HG03520 (cell line): Measurements from ENCODE around the gene ROBO1.

Source experiments
- ATAC-seq: cut with Tn5 transposase; IDR thresholded peaks from one replicate; pipeline ENCODE4 v1.9.1; 2021; ENCODE audit warnings: mild to moderate bottlenecking, moderate library complexity; ENCODE audit not compliant: unreplicated experiment

The ROBO1 gene

DNA sequence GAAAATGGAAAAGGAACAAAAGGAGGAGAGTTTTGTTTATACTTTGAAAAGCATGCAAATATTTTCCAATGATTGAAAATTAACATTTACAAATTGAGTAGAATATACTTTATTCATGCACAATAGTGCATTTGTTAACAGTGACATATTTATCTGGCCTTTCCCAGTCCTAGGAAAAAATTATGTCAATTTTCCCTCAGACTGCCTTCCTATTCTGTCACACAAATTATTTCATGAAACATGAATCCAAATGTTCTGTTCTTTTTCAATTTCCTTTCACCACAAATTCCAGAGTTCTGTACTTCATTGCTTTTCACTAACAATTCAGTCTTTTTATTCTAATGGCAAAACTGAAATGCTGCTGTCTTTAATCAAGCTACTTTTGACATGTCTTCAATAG, 945.1 kb downstream of the ROBO1 start:
- no peak for ATAC-seq

DNA sequence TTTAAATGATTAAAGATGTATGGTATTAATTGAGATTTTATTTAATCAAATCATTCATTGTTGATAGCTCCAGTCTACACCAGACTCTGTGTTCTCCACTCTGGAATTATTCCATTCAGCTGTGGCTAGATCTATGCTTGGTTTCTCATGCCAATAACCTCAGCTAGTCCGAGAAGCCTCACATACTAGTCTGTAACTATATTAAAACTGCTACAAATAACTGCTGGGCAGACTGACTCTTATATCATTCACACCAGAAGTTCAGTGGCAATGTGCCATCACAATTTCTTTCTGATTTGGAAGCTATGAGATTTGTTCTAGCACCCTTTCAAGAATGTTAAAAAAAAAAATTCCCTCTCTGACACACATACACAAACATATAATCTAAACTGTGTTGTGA, 947.3 kb downstream of the ROBO1 start:
- no peak for ATAC-seq

DNA sequence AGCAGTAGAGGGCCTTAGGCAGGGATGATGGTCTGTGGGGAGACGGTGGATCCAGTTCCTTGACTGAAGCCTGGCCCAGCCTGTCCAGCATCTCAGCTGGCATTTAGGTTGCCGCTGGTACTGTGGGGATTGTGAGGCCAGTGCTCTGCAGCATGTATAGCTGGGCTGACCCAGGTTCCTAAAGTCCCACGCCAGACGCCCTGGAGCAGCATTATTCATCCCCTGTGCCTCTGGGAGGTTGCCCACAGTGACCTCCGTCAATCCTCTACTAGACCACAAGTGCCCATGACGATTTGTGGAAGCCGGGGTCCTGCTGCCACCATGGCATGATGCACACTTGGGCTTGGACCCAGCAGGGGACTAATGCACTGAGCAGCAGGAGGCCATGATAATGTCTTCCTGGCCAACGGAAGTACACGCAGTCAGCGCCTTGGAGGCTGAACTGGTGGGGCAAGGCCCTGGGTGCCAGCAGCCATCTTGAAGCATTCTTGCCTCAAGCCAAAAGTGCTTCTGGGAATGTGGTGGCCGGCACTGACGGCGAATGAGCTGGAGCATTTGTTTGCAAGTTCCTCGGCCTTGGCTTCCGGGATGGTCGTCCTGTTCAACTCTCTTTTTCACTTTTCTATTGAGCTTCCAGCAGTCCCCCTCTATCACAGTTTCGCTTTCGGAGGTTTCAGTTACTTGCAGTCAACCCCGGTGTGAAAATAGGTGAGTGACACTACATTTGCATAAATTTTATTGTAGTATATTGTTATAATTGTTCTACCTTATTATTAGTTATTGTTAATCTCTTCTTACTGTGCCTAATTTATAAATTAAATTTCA, 949.4 kb downstream of the ROBO1 start:
- ATAC-seq = no peak

DNA sequence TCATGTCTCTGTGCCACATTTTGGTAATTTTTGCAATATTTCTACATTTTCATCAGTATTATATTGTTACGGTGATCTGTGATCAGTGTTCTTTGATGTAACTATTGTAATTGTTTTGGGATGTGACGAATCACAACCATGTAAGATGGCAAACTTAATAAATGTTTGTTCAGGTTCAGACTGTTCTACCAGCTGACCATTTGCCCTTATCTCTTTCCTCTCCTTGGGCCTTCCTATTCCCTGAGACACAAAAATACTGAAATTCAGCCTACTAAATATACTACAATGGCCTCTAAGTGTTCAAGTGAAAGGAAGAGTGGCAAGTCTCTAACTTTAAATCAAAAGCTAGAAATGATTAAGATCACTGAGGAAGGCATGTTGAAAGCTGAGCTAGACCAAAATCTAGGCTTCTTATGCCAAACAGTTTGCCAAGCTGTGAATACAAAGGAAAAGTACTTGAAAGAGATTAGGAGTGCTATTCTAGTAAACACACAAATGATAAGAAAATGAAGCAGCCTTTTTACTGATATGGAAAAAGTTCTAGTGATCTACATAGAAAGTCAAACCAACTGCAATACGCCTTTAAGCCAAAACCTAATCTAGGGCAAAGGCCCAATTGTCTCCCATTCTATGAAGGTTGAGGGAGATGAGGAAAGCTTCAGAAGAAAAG, 952.8 kb downstream of the ROBO1 start:
- ATAC-seq = no peak

DNA sequence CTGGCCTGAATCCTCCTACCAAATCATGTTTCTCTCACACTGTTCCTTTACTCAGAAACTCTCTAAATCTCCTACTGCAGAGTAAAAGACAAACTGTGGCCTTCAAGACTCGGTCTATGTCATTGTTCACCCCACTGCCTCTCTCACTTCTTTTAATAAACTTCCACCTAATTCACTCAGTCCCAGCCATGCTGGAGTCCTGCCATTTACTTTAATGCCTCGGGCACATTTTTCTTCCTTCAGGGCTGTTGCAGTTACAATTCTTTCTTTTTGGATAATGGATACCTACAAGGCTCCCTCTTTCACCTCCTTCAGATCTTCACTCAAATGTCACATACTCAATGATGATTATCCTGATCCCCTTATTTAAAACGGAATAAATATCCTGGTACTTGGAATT, 955.6 kb downstream of the ROBO1 start:
- ATAC-seq = no peak

DNA sequence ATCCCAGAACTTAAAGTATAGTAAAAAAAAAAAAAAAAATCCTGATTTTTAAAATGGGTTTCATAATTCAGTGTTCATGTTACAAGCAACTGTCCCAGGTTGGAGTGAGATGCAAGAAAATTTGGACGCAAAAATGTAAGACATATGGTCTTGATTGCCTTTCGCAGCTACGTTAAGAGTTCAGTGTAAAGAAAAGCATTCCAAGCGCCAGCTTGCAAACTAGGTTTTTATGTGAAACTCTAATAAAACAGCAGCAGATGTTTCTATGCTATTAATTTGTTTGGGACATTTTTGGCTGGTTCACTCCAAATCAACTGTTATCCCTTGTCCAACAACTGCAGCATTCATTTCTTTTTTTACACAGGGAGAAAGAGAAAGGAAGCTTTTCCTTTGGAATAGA, 957.8 kb downstream of the ROBO1 start:
- no peak for ATAC-seq

DNA sequence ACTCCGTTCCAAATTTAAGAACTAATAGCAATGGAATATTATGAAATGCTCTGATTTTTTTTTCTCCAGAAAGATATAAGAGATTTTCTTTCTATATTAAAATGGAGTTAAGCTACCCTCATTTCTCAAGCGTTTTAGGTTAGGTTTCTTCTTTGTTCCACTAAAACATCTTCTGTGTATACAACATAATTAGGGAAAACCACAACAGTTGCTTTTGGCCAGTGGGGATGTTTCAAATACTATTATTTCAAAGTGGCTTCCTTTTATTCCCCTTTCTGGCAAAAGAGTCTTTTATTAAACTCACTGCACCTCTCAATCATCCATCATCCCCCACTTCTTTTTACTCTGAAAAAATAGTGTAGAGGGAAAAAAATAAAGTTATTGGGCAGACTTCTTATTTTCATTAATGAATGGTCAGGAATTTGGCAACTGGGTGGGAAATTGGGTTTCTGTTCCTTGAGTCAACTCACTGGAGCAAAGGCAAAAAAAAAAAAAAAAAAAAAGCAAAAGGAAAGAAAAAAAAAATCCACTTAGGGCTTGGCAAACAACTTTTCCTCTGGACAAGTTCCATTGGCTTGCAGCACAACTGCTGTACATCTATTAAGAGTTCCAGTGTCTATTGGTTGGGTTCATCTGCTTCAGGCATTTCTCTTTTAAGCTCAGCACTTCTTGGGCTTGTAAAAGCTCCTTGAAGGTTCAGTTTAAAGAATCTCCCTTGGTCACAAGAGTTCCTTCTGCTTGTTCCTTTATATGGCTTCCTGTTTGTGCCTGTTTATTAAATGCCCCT, 963.4 kb downstream of the ROBO1 start:
- ATAC-seq = no peak

DNA sequence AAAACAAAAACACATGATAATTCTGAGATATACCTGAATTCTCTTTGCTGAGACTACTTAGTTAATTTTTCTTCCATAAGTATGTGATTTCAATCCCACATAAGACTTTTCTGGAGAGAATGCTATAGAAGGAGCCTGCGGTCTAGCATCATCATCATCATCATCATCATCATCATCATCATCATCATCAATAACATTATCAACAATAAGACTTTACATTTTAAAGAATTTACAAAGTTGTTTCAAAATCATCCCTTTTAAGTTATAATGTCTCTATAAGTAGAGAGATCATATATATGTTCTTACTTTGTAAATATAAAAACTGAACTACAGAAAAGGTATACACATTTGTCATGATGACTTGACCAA, 965.3 kb downstream of the ROBO1 start:
- ATAC-seq = no peak

DNA sequence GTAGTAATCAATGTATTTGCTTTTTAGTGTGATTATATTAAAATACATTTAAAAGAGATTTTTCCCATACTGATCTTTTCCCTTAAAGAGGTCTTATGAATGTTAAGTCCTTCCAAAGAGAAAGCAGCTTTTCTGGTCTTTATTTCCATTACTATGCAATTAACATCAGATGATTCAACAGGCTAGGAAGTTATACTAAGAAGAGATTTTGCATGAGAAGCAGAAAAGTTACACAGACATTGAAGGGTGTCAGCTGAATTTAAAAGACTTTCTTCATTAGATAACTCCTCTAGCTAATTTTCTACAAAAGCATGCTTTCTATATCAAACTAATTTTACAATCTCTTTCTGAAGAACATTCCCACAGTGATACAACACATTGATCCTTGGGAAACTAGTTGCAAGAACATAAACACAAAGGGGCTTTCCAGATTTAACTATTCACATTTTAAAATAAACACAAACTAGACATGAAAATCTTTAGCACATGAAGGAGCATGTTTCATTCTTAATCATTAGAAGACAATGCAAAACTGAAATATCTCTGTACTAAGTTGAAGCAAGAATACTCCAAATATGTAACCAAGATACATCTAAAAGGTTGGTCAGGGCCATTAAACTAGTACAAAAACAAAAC, 965.8 kb downstream of the ROBO1 start:
- no peak for ATAC-seq

DNA sequence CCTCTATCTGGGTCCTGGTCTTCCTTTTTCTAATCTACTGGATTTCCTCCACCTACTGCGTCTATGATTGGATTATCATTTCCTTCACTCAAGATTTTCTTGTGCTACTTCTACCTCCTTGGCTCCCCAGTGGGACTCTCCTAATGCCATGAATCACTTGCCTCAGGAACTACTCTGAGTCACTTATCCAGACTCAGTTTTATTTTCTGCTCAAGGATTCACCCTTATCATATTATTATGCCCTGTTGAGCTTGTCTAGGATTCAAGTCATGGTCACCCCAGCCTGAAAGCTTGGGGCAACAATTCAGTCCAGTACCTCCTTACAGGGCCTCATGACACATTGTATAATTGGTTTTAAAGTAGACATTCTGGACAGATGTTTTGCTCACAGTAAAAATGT, 968.1 kb downstream of the ROBO1 start:
- ATAC-seq = no peak

DNA sequence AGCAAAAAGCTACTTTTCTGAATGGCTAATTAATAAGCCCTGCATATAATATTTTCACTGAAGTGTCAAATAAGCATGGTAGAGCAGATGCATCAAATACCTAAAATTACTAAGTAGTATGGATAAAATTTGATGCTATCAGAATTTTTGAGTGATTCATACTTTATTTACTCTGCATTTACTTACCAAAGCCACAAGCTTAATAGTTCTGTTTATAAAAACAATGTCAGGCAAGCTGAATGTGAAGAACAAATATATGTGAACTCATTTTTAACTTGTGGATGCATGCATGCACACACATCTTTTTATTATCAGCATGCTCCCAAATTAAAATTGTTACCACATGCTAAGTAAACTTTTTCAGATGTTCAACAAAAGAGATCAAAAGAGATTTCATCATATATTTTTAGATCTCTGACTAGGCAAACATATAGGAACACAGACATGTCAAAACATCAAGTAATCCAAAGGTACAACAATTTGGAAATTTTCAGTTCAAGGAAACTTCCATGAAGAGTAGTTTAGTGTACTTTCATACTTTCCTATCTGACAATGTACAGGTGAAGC, 969.4 kb downstream of the ROBO1 start:
- ATAC-seq = no peak

DNA sequence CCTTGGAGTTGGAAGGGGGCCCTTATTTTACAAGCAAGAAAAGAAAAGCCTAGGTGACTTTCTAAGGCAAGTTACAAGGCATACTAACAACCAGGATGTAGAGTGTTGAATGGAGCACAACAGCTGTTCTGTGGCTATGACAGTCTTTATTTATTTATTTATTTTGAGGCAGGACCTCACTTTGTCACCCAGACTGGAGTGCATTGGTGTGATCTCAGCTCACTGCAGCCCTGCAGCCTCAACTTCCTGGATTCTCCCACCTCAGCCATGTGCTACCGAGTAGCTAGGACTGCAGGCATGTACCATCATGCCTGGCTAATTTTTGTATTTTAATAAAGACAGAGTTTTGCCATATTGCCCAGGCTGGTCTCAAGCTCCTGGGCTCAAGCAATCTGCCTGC, 973.4 kb downstream of the ROBO1 start:
- ATAC-seq = no peak

DNA sequence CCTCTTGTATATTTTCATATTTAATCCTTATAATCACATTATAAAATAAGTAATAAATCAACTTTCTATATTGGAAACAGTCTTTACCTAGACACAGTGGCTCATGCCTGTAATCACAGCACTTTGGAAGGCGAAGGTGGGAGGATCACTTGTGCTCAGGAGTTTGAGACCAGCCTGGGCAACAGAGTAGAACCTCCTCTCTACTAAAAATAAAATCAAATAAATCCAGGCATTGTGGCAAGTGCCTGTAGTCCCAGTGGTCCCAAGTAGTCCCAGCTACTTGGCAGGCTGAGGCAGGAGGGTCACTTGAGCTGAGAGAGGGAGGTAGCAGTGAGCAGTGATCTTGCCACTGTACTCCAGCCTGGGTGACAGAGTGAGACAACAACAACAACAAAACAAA, 975.1 kb downstream of the ROBO1 start:
- no peak for ATAC-seq

DNA sequence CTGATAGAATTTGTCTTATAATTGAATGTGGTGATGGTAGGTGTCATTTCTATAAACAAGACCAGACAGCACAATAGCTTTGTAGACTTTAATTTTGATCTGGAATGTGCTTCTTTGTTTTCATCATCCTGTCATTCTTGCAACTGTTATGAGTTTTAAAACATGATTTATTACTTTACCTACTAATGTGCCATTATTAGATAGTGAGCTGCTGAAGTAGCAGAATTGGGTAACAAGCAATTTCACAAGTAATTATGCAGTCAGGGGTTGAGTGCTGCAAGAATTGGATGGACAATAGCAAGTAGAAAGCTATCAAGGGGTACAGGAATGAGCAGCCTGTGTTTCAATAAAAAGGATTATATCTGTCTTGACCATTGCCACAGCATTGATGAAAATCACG, 975.6 kb downstream of the ROBO1 start:
- no peak for ATAC-seq

DNA sequence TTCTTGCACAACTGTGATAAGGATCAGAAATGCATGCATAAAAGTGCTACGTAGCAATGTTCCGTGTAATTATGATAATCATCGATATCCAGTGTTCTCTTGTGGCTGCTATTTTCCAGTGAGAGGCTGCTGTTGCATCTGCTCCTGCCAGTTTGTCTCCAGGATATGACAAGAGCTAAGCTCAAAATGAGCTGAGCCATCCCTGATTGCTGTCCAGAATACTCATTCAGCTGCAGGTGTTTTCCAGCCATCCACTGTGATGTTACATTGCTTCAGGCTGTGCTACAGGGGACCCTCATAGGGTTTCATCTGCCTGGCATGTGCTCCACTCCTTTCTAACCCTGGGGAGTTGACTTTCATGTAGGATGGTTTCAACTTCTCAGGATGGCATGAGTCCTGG, 976.0 kb downstream of the ROBO1 start:
- ATAC-seq = no peak

DNA sequence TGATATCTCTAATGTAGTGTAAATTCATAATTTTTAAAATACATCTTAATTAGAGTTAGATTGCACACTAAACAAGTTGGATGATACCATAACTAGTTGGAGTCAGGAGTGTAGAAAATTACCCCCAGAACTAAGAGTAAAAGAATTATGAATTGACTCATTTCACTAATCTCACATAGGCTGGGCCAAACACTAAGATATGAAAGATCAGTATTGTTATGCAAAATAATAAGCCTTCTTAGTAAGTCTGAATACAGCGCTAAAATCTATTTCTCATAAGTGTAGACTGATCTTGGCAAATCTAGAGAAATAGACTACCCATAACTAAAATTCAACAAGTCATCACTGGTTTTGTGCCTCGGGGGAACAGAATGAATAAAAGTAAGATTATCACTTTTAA, 979.0 kb downstream of the ROBO1 start:
- ATAC-seq = no peak

DNA sequence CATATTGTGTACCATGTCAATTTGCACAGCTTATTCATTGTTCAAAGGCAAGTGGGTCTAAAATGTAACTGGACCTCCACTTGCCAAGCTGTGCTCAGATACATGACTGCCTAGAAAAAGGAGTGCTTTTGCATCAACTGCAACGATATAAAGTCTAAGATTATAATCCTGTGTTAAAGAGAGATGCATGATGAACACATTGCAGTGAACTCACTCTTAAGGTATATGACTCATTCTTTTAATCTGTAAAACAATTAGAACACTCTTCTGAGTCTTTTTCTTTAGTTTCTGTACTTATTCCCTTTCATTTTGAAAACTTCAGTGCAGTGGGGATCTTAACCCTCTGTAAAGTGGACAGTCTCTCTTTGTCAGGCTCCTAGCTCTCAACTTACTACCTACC, 982.8 kb downstream of the ROBO1 start:
- ATAC-seq = no peak

DNA sequence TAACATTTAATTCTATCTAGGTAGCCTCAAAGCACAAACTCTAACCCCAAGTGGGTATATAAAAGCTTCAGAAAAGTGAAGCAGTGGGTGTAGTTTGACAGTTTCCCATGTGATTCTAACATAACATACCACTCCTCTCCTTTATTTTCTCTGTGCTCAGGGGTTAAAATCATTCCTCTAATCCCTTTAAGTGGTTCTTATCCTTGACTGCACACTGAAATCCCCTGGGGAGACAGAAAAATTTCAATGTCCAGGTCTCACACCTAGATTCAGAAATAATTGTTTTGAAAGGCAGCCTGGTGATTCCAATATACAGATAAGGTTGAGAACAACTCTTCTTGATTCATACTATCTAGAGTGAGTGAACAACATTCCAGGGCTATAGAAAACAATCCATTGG, 986.4 kb downstream of the ROBO1 start:
- ATAC-seq = no peak

DNA sequence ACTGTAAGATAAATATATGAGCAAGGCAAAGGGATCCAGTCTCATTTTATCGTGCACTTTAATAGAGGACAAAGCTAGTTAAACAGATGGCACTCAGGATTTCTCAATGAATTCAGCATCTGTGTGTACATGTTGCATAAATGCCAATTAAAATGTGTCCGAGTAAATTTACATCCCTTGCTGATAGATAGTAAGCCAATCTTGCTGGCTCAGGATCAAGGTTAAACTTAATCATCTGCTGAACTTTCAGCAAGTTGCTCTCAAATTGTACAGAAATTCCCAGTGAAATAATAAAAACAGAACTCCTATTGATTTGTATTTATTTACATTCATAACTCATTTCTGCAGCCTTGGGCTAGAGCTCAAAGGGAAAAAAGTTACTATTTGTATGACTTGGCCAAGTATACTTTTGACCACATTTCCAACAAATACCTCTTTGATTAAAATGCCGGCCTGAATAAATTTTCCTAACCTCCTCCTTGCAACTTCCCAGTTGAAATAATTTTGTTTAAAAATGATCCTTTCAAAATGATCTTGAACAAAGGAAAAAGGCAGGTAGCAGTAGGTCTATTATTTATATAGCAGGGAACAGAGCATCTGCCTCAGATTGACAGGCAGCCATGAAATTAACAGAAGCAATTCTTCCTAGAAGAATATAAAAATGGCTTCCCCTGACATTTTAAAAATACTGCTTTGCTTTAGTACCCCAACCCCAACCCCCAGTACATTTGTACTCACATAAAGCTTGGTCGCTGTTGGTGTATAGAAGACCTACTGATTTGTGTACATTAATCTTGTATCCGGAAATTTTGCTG, 1001.9 kb downstream of the ROBO1 start:
- ATAC-seq = no peak

DNA sequence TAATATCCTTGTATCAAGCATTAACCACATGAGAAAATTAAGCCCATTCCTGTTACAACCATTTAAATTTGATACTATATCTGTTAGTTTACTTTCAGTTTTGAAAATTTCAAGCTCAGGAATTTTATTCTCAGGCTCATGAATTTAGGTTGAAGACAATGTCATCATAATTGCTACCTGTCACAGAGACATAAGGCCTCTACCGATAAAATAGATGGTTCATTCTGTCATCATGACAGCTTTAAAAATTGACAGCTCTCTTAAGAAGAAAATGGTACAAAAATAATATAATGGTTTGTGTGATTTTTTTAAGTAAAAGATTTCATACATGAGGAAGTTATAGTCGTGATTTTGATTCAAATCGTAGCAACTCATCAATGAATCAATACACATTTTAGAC, 1003.2 kb downstream of the ROBO1 start:
- ATAC-seq = no peak
